Skin of body (tissue), 2 donors: ENCODE results near the gene FSTL5. TPM values are rescaled to one million over a fixed set of nuclear protein-coding genes. Genes with fewer than 3 reads are reported as not detected.

Experiments
- DNase-seq: peaks from one replicate; lab custom pipeline; 2025; lab: John Stamatoyannopoulos, UW
- total RNA-seq: library from RNA; depleted of rRNA; stranded (reverse); fragments of >200 nt; gene quantifications from one replicate; pipeline ENCODE4 v1.2.3, GENCODE V29; 2014

Gene FSTL5
- total RNA-seq, 1 donor from 2014 or later, result 4.9 TPM

- DNase-seq, result no peak
Observed at GRCh38 chr4:161457906-161458305, 705.9 kb downstream of the FSTL5 start.

- no peak for DNase-seq
Observed at GRCh38 chr4:161457311-161457710, 706.5 kb downstream of the FSTL5 start.

- no peak for DNase-seq
Observed at GRCh38 chr4:161454860-161455259, 708.9 kb downstream of the FSTL5 start.

- DNase-seq, result no peak
Observed at GRCh38 chr4:161448550-161449180, 715.1 kb downstream of the FSTL5 start.

GRCh38 chr4:161444626-161445025 lies 719.2 kb downstream of the FSTL5 start:
- no peak for DNase-seq

- DNase-seq, result peak; percentile 59
Observed at GRCh38 chr4:161442921-161443320, 720.9 kb downstream of the FSTL5 start.

- no peak for DNase-seq
Observed at GRCh38 chr4:161438096-161438495, 725.7 kb downstream of the FSTL5 start.

GRCh38 chr4:161428180-161428965 lies 735.4 kb downstream of the FSTL5 start:
- DNase-seq, result no peak

- DNase-seq, result peak; percentile 24
Observed at GRCh38 chr4:161419822-161420221, 744.0 kb downstream of the FSTL5 start.

- DNase-seq, result no peak
Observed at GRCh38 chr4:161411901-161412300, 751.9 kb downstream of the FSTL5 start.

GRCh38 chr4:161404346-161405110 lies 759.3 kb downstream of the FSTL5 start:
- no peak for DNase-seq

GRCh38 chr4:161403781-161404180 lies 760.0 kb downstream of the FSTL5 start:
- DNase-seq, result no peak

GRCh38 chr4:161393602-161394001 lies 770.2 kb downstream of the FSTL5 start:
- DNase-seq, result no peak

- no peak for DNase-seq
Observed at GRCh38 chr4:161382655-161383054, 781.1 kb downstream of the FSTL5 start.

GRCh38 chr4:161376275-161376674 lies 787.5 kb downstream of the FSTL5 start:
- no peak for DNase-seq

GRCh38 chr4:161364681-161365080 lies 799.1 kb downstream of the FSTL5 start:
- no peak for DNase-seq

GRCh38 chr4:161360982-161361381 lies 802.8 kb downstream of the FSTL5 start:
- no peak for DNase-seq

- no peak for DNase-seq
Observed at GRCh38 chr4:161359491-161359890, 804.3 kb downstream of the FSTL5 start.

GRCh38 chr4:161356351-161356750 lies 807.4 kb downstream of the FSTL5 start:
- DNase-seq, result no peak

GRCh38 chr4:161350946-161351345 lies 812.9 kb downstream of the FSTL5 start:
- no peak for DNase-seq

- DNase-seq, result peak; percentile 85
Observed at GRCh38 chr4:161345741-161346140, 818.1 kb downstream of the FSTL5 start.

- no peak for DNase-seq
Observed at GRCh38 chr4:161343569-161343950, 820.2 kb downstream of the FSTL5 start.
